GM18867 (cell line): Measurements from ENCODE around the gene POLR2L.

Experiments
- ATAC-seq: cut with Tn5 transposase; IDR thresholded peaks from one replicate; pipeline ENCODE4 v1.9.1; 2021; ENCODE audit warnings: mild to moderate bottlenecking, moderate library complexity; ENCODE audit not compliant: unreplicated experiment

POLR2L gene

DNA sequence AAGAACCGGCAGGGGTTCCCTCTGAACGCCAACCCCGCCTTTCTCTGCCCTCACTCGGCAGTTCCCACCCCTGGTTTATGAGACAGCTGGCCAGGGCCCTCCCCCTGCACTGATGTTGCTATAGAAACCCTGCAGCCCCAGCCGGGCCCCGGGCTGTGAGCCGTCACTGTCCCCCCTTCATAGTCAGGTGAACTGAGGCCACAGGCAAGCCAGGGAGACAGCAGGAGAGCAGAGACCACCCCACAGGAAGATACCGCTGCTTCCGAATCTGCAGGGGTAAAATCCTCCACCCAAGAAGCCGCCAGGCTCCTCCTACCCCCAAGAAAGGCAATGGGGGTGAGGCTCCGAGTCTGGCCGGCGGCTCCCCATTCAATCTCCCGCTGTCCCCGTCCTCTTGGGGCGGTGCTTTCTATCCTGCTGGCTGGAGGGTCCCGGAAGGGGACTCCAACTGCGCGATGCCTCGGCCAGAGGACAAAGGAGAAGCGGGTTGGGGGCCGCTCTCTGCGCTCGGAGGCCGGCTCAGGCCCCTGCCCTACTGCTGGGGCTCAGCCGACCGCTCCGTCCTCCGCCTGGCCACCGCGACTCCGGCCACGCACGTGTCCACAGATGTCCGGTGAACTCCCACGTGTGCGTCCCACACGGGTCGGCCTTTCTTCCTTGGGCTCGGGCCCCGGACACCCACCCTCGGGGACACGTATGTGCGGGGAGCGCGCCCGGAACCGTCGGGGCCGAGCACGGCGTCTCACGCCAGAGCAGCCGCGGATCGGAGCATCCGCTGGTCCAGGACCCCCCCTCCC, 44.8 kb downstream of the POLR2L start:
- peak; percentile 36 for ATAC-seq

GRCh38 chr11:796565-797295, 45.6 kb downstream of the POLR2L start:
- ATAC-seq, result no peak

GRCh38 chr11:795634-796564, 46.4 kb downstream of the POLR2L start:
- ATAC-seq, result peak; percentile 23

GRCh38 chr11:794766-795633, 47.3 kb downstream of the POLR2L start:
- no peak for ATAC-seq

- ATAC-seq, result no peak
Observed at GRCh38 chr11:794013-794765, 48.1 kb downstream of the POLR2L start.

- no peak for ATAC-seq
Observed at GRCh38 chr11:793556-793955, 48.8 kb downstream of the POLR2L start.

- no peak for ATAC-seq
Observed at GRCh38 chr11:792873-793272, 49.5 kb downstream of the POLR2L start.

DNA sequence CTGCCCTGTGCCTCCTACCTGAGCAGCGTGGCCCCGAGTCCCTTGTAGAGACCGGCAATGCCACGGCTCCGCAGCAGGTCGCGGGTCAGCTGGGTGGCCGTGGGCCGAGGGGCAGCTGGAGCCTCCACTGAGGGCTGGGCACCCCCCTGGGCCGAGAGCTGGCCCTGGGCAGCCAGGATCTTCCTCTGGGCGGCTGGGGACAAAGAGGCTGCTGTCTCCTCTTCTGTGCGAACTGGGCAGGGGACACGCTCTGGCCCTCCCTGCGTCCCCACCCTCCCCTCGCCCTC, 49.9 kb downstream of the POLR2L start:
- ATAC-seq, result no peak

DNA sequence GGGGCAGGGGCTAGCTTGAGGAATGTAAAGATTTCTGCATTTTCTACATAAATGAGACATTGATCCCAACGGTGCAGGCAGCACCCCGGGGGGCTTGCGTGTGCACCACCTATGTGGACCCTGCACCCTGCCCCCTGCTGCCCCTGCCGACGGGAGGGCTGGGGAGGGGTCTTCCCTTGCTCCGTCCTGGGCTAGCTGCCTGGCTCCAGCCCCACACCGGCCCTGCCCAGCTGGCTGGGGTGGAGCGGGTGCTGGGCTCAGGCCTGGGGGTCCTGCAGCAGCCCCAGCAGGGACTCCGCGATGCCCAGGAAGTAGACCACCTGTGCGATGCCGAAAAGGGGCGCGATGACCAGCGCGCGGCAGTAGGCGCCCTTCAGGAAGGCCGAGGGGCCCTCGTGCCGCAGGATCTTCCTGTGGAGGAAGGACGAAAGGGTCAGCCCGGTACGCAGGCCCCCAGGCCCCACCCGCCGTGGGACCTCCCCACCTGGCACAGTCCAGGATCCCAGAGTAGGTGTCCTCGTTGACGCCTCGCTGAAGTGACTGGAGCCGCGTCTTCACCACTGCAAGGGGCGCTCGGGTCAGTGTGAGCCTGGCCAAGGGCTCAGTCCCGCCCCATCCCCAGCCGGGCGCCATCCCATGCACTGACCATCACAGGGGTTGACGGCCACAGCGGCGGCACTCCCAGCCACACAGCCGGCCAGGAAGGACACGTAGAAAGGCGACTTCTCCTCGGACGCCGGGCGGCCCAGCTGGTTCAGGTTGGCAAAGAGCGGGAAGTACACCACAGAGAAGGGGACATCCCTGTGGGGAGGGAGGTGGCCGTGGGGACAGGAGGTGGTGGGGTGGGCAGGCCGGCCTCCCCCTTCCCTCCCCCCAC, 50.4 kb downstream of the POLR2L start:
- ATAC-seq, result no peak

GRCh38 chr11:790721-791564, 51.4 kb downstream of the POLR2L start:
- ATAC-seq, result no peak

DNA sequence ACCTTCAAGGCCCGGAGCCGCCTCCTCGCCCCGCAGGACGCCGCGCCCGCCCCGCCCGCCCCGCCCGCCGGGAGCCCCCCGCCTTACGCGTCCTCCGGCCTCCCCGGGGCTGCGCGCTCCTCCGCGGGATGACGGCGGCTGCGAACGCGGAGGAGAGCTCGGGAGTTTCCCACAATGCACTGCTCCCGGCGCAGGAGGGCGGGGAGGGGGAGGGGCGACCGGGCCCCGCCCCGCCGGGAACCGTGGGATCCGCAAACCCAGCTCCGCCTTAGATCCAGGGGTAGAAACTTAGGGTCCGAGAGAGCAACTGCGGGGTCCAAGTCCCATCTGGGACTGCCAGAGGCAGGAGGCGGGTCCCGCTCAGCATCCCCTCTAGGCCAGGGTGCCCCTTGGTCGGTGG, 52.4 kb downstream of the POLR2L start, which contains the start of gene CEND1:
Gene CEND1 (minus strand): TSS at position 148 of the 400 bp plus-strand sequence. CDS start 1,514 bp downstream, outside the sequence.
- ATAC-seq, result no peak
